Astrocyte (in vitro differentiated cells and primary cell): ENCODE data around the gene TTLL5.

Source experiments
- CTCF ChIP-seq: IDR thresholded peaks from 2 replicates; pipeline ENCODE4 v1.5.1; 2011; ENCODE audit warnings: low read depth, mild to moderate bottlenecking, inconsistent platforms, low read length, moderate library complexity; ENCODE audit not compliant: insufficient read depth
- EZH2 ChIP-seq: IDR thresholded peaks from 2 replicates; pipeline ENCODE4 v1.6.1; 2012; ENCODE audit warnings: mild to moderate bottlenecking, low read length, inconsistent platforms; ENCODE audit not compliant: insufficient read depth

GRCh38 chr14:75806352-75806832, 145.3 kb downstream of the TTLL5 start:
- TF ChIP-seq EZH2: no peak
- TF ChIP-seq CTCF: no peak
